Chondrocyte (in vitro differentiated cells): Measurements from ENCODE around the gene NPAS3. TPM values are rescaled to one million over a fixed set of nuclear protein-coding genes. Genes with fewer than 3 reads are reported as not detected.

ENCODE experiments used
- DNase-seq: peaks from one replicate; pipeline ENCODE4 v3.0.0; 2021; ENCODE audit warnings: mixed read lengths, low spot score
- H3K27ac Mint-ChIP-seq: one replicate; pipeline ENCODE4 v1.8.0; 2021; ENCODE audit warnings: mild to moderate bottlenecking, moderate library complexity, mixed read lengths; ENCODE audit not compliant: unreplicated experiment
- H3K27me3 Mint-ChIP-seq: 2 replicates; pipeline ENCODE4 v1.8.0; 2021; ENCODE audit warnings: low read depth, mixed read lengths
- H3K36me3 Mint-ChIP-seq: 2 replicates; pipeline ENCODE4 v1.8.0; 2021; ENCODE audit warnings: low read depth, mixed read lengths
- H3K4me1 Mint-ChIP-seq: 2 replicates; pipeline ENCODE4 v1.8.0; 2021; ENCODE audit warnings: low read depth, mild to moderate bottlenecking, mixed read lengths
- H3K4me3 Mint-ChIP-seq: one replicate; pipeline ENCODE4 v1.8.0; 2021; ENCODE audit warnings: mild to moderate bottlenecking, moderate library complexity, mixed read lengths; ENCODE audit not compliant: unreplicated experiment
- H3K9me3 Mint-ChIP-seq: 2 replicates; pipeline ENCODE4 v1.8.0; 2021; ENCODE audit warnings: low read depth, mixed read lengths
- CTCF ChIP-seq: fragments of 200-600 bp; sonication (generic); IDR thresholded peaks from 2 replicates; pipeline ENCODE4 v1.5.0; 2021; ENCODE audit warnings: antibody characterized with exemption, mild to moderate bottlenecking, moderate library complexity
- total RNA-seq: library from RNA; stranded (reverse); gene quantifications from 3 replicates; pipeline ENCODE4 v1.2.1, GENCODE V29; 2021

Gene NPAS3
- total RNA-seq, 1 donor from 2014 or later, result 2.6 TPM

DNA sequence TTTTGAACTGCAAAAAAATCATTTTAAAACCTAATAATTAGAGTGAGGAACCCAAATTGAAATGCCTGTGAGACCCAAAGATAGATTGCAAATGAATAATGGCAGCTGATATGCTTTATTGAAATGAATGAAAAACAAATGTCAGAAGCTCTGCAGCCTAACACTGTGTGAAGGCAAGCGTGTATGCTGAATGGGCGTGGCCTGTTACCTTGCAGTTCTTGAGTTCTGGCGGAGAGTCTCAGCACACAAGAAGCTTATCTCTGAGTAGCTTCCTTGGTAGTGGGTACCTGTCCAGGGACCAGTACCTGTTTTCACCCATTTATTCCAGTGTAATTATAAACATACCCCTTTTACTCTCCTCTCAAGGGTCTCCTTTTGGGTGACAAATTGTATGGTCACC, 341.2 kb downstream of the NPAS3 start:
- no peak overlapping the region for H3K27ac Mint-ChIP-seq
- H3K4me3 Mint-ChIP-seq, result no peak overlapping the region
- H3K4me1 Mint-ChIP-seq, result peaks cover 3% of the 10 kb centered on the region
- no peak for TF ChIP-seq CTCF
- peaks cover 2% of the 10 kb centered on the region for H3K36me3 Mint-ChIP-seq
- H3K9me3 Mint-ChIP-seq, result no peaks in the 10 kb centered on the region
- DNase-seq, result no peak
- no peaks in the 10 kb centered on the region for H3K27me3 Mint-ChIP-seq

DNA sequence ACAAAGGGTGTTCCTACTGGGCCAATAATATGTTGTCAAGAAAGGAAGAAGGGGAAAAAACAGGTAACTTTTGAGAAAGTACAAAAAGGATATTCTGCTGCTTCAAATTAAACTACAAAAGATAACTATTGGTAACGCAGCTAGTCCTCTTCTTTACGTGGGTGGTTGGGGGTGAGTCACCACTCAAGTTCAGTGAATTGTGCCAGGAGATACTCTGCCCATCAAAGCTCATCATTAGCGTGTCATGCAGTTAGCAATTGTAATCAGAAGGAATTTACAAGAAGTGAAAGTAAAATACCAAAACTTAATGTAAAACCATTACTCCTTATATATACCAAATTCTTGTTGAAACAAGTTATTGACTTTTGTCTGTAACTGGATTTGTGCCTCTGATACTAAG, 342.0 kb downstream of the NPAS3 start:
- DNase-seq, result no peak
- no peak overlapping the region for H3K4me3 Mint-ChIP-seq
- peaks cover 3% of the 10 kb centered on the region for H3K4me1 Mint-ChIP-seq
- H3K36me3 Mint-ChIP-seq, result peaks cover 2% of the 10 kb centered on the region
- no peaks in the 10 kb centered on the region for H3K27me3 Mint-ChIP-seq
- no peak for TF ChIP-seq CTCF
- H3K9me3 Mint-ChIP-seq, result no peaks in the 10 kb centered on the region
- H3K27ac Mint-ChIP-seq, result no peak overlapping the region

- Mint-ChIP-seq H3K27ac (no peak overlapping the region), H3K4me1 (peaks cover 3% of the 10 kb centered on the region), H3K4me3 (no peak overlapping the region), H3K36me3 (peaks cover 2% of the 10 kb centered on the region), H3K27me3 (no peaks in the 10 kb centered on the region), H3K9me3 (no peaks in the 10 kb centered on the region)
- no peak for DNase-seq
- no peak for TF ChIP-seq CTCF
Measured at GRCh38 chr14:33282331-33283230, 343.9 kb downstream of the NPAS3 start.

- Mint-ChIP-seq H3K9me3 (no peaks in the 10 kb centered on the region), H3K27ac (no peak overlapping the region)
Measured at GRCh38 chr14:33285902-33286700, 347.4 kb downstream of the NPAS3 start.

More at GRCh38 chr14:33285902-33286700, 347.4 kb downstream of the NPAS3 start:
- no peak overlapping the region for H3K4me3 Mint-ChIP-seq
- H3K4me1 Mint-ChIP-seq, result peaks cover 3% of the 10 kb centered on the region
- TF ChIP-seq CTCF, result no peak
- no peaks in the 10 kb centered on the region for H3K36me3 Mint-ChIP-seq
- no peaks in the 10 kb centered on the region for H3K27me3 Mint-ChIP-seq
- DNase-seq, result no peak
